K562 (cell line): ENCODE measurements around the gene CRACDL.

ENCODE experiments used
- ERF ChIP-seq: fragments of 450-650 bp; formaldehyde crosslinking; IDR thresholded peaks from 2 replicates; pipeline ENCODE4 v1.4.0; 2020; ENCODE audit warnings: mild to moderate bottlenecking, mixed read lengths
- NBN ChIP-seq: fragments of 450-650 bp; IDR thresholded peaks from 2 replicates; pipeline ENCODE4 v1.6.1; 2016; ENCODE audit warnings: low read depth, mild to moderate bottlenecking
- PHF21A ChIP-seq: fragments of 450-650 bp; IDR thresholded peaks from 2 replicates; pipeline ENCODE4 v1.6.1; 2017; ENCODE audit warnings: low read depth, borderline replicate concordance
- POLR2A ChIP-seq: fragments of 450-650 bp; conservative IDR thresholded peaks from 2 replicates; pipeline ENCODE4 v1.6.1; 2016
- RBM17 ChIP-seq: fragments of 200-400 bp; formaldehyde crosslinking; IDR thresholded peaks from 2 replicates; pipeline ENCODE4 v1.6.1; 2017; ENCODE audit warnings: low read depth, mild to moderate bottlenecking, low read length, borderline replicate concordance
- RBM22 ChIP-seq: fragments of 200-400 bp; formaldehyde crosslinking; IDR thresholded peaks from 2 replicates; pipeline ENCODE4 v1.6.1; 2018; ENCODE audit warnings: low read length, low read depth; ENCODE audit not compliant: poor library complexity, severe bottlenecking
- TF ChIP-seq, protein P1 (sequence below), 3 experiments: IDR thresholded peaks in 2 of 3; conservative IDR thresholded peaks in 1 of 3; 2 replicates each; pipeline ENCODE4 v1.5.1; 2011 to 2012; ENCODE audit warnings: low read length in 3 of 3, mild to moderate bottlenecking in 3 of 3, control low read depth in 2 of 3, improper control_type of control experiment in 1 of 3, inconsistent platforms in 1 of 3, low read depth in 1 of 3, mixed read lengths in 1 of 3, moderate library complexity in 1 of 3; ENCODE audit not compliant: insufficient read depth in 2 of 3

DNA sequence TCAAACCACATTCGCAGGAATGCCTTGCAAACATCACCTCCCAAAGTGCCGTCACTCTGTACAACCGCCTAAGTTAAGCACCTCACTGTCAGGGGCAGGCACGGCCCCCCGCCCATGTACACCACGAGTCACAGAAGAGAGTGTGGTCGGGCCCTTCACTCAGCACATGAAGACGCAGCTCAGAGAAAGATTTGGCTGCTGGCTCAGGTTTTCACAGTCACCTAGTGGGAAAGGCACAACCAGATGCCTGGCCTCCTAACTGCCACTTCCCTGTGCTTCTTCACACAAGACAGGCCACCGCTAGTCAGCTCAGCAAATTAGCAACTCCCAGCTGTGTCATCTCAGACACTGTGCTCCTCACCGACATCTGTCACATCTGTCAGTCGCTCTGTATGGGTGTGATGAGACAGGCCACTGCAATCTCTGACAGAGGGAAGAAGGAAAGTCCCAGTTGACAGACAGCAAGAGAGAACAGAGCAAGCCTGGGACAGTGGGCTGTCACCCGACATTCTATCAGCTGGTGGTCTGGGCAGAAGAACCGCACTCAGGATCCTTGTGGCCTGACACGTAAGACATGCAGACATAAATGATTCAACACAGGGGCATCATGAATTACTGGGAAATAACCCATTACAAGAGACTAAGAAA, 60.8 kb downstream of the CRACDL start:
- no peak for TF ChIP-seq POLR2A
- no peak for TF ChIP-seq RBM22
- no peak for TF ChIP-seq NBN
- TF ChIP-seq PHF21A = no peak
- TF ChIP-seq, protein P1, sequence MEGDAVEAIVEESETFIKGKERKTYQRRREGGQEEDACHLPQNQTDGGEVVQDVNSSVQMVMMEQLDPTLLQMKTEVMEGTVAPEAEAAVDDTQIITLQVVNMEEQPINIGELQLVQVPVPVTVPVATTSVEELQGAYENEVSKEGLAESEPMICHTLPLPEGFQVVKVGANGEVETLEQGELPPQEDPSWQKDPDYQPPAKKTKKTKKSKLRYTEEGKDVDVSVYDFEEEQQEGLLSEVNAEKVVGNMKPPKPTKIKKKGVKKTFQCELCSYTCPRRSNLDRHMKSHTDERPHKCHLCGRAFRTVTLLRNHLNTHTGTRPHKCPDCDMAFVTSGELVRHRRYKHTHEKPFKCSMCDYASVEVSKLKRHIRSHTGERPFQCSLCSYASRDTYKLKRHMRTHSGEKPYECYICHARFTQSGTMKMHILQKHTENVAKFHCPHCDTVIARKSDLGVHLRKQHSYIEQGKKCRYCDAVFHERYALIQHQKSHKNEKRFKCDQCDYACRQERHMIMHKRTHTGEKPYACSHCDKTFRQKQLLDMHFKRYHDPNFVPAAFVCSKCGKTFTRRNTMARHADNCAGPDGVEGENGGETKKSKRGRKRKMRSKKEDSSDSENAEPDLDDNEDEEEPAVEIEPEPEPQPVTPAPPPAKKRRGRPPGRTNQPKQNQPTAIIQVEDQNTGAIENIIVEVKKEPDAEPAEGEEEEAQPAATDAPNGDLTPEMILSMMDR (IDR thresholded peaks at IDR 0.05 in 2 of 3, conservative IDR thresholded peaks at IDR 0.05 in 1 of 3; ENCODE audit: insufficient read depth in 2 of 3, low read depth in 1 of 3, low read length in 3 of 3) = no peak
- no peak for TF ChIP-seq RBM17
- no peak for TF ChIP-seq ERF (CRISPR knock-in tag)
